ENCODE measurements around the gene ZNF19.

ZNF19 gene

GRCh38 chr16:71528863-71529262, 39.7 kb upstream of the ZNF19 start:
- TF ChIP-seq, protein P1, sequence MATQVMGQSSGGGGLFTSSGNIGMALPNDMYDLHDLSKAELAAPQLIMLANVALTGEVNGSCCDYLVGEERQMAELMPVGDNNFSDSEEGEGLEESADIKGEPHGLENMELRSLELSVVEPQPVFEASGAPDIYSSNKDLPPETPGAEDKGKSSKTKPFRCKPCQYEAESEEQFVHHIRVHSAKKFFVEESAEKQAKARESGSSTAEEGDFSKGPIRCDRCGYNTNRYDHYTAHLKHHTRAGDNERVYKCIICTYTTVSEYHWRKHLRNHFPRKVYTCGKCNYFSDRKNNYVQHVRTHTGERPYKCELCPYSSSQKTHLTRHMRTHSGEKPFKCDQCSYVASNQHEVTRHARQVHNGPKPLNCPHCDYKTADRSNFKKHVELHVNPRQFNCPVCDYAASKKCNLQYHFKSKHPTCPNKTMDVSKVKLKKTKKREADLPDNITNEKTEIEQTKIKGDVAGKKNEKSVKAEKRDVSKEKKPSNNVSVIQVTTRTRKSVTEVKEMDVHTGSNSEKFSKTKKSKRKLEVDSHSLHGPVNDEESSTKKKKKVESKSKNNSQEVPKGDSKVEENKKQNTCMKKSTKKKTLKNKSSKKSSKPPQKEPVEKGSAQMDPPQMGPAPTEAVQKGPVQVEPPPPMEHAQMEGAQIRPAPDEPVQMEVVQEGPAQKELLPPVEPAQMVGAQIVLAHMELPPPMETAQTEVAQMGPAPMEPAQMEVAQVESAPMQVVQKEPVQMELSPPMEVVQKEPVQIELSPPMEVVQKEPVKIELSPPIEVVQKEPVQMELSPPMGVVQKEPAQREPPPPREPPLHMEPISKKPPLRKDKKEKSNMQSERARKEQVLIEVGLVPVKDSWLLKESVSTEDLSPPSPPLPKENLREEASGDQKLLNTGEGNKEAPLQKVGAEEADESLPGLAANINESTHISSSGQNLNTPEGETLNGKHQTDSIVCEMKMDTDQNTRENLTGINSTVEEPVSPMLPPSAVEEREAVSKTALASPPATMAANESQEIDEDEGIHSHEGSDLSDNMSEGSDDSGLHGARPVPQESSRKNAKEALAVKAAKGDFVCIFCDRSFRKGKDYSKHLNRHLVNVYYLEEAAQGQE (IDR thresholded peaks at IDR 0.05; ENCODE audit: low read depth), result no peak
- TF ChIP-seq TEAD4 (IDR thresholded peaks at IDR 0.05) (no peak), TAF1 (IDR thresholded peaks at IDR 0.05; ENCODE audit: low read depth) (no peak), RAD21 (IDR thresholded peaks at IDR 0.05; ENCODE audit: low read depth) (no peak), CEBPB (IDR thresholded peaks at IDR 0.05) (no peak), TCF12 (IDR thresholded peaks at IDR 0.05; ENCODE audit: low read depth) (no peak), CREB1 (IDR thresholded peaks at IDR 0.05; ENCODE audit: low read depth) (no peak), FOXM1 (IDR thresholded peaks at IDR 0.05; ENCODE audit: borderline replicate concordance, low read depth) (no peak)

DNA sequence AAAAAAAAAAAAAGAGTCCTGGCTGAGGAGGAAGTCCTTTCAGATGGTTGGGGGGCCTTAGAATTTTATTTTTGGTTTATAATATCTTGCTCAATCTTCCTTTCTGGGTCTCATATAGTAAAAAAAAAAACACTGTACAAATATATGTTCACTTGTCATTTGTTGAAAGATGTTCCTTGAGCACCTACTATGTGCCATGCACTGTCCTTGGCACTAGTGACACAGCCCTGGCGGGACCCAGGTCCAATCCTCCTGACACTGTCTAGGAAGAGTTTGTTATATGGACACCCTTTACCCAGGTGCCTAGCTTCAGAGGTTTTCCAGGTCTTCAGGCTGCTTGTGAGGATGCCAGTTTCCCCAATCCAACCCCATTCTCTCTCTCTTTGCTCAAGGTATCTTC, 39.1 kb upstream of the ZNF19 start:
- TF ChIP-seq CREB1 (IDR thresholded peaks at IDR 0.05; ENCODE audit: low read depth), result no peak
- no peak for TF ChIP-seq ZBTB7A (IDR thresholded peaks at IDR 0.05; ENCODE audit: low read depth)
- no peak for TF ChIP-seq MAX (IDR thresholded peaks at IDR 0.05)
- no peak for TF ChIP-seq EP300 (IDR thresholded peaks at IDR 0.05; ENCODE audit: borderline replicate concordance)
- no peak for TF ChIP-seq TAF1 (IDR thresholded peaks at IDR 0.05; ENCODE audit: low read depth)
- TF ChIP-seq, protein P1 (IDR thresholded peaks at IDR 0.05; ENCODE audit: low read depth), result no peak
- no peak for TF ChIP-seq FOXM1 (IDR thresholded peaks at IDR 0.05; ENCODE audit: borderline replicate concordance, low read depth)
- no peak for TF ChIP-seq EGR1 (IDR thresholded peaks at IDR 0.05)

GRCh38 chr16:71526111-71526631, 37.0 kb upstream of the ZNF19 start, which contains the start of gene CHST4:
Gene CHST4 (plus strand): TSS chr16:71526426. CDS start chr16:71536678, 10,252 bp downstream.
- TF ChIP-seq TAF1 (IDR thresholded peaks at IDR 0.05; ENCODE audit: low read depth) (no peak), EGR1 (IDR thresholded peaks at IDR 0.05) (no peak), YY1 (IDR thresholded peaks at IDR 0.05; ENCODE audit: low read depth) (no peak), TEAD4 (IDR thresholded peaks at IDR 0.05) (no peak), CEBPB (IDR thresholded peaks at IDR 0.05) (no peak), FOXM1 (IDR thresholded peaks at IDR 0.05; ENCODE audit: borderline replicate concordance, low read depth) (no peak), TCF12 (IDR thresholded peaks at IDR 0.05; ENCODE audit: low read depth) (no peak), CREB1 (IDR thresholded peaks at IDR 0.05; ENCODE audit: low read depth) (no peak), EP300 (IDR thresholded peaks at IDR 0.05; ENCODE audit: borderline replicate concordance) (no peak)
- TF ChIP-seq, protein P1 (IDR thresholded peaks at IDR 0.05; ENCODE audit: low read depth), result no peak

- TF ChIP-seq EP300 (IDR thresholded peaks at IDR 0.05; ENCODE audit: borderline replicate concordance), result no peak
- no peak for TF ChIP-seq TEAD4 (IDR thresholded peaks at IDR 0.05)
- TF ChIP-seq TAF1 (IDR thresholded peaks at IDR 0.05; ENCODE audit: low read depth), result no peak
- no peak for TF ChIP-seq EGR1 (IDR thresholded peaks at IDR 0.05)
- no peak for TF ChIP-seq NFIC (IDR thresholded peaks at IDR 0.05)
- TF ChIP-seq, protein P2, sequence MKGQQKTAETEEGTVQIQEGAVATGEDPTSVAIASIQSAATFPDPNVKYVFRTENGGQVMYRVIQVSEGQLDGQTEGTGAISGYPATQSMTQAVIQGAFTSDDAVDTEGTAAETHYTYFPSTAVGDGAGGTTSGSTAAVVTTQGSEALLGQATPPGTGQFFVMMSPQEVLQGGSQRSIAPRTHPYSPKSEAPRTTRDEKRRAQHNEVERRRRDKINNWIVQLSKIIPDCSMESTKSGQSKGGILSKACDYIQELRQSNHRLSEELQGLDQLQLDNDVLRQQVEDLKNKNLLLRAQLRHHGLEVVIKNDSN (IDR thresholded peaks at IDR 0.05), result no peak
- no peak for TF ChIP-seq RAD21 (IDR thresholded peaks at IDR 0.05; ENCODE audit: low read depth)
- TF ChIP-seq TCF12 (IDR thresholded peaks at IDR 0.05; ENCODE audit: low read depth), result no peak
- TF ChIP-seq, protein P1 (IDR thresholded peaks at IDR 0.05; ENCODE audit: low read depth), result no peak
These were observed 35.7 kb upstream of the ZNF19 start for GRCh38 chr16:71524566-71525553.

Measured in Ishikawa (cell line).